HFF-Myc (cell line): ENCODE data around the gene STX12.
"Not testable (repeated sequence)": the region's sequence is repeated elsewhere in the genome, so short reads cannot be mapped to it uniquely, and the experiment has no call there.

Experiments used
- DNase-seq: peaks from one replicate; pipeline ENCODE4 v3.0.0-alpha.2; 2011; ENCODE audit warnings: low read depth; ENCODE audit errors: extremely low read depth
- H3K4me3 ChIP-seq: replicated peaks from 2 replicates; pipeline ENCODE4 v1.5.1; 2011; ENCODE audit warnings: low read depth, mild to moderate bottlenecking, control low read depth, low read length
- CTCF ChIP-seq: IDR thresholded peaks from 2 replicates; pipeline ENCODE4 v1.5.1; 2012; ENCODE audit warnings: mild to moderate bottlenecking, low read depth, low read length, control low read depth; ENCODE audit errors: missing control alignments

The STX12 gene

GRCh38 chr1:27774654-27775053, 1.6 kb downstream of the STX12 start:
- no peak for DNase-seq
- no peak for TF ChIP-seq CTCF
- H3K4me3 ChIP-seq: peak overlapping the region; percentile 99

DNA sequence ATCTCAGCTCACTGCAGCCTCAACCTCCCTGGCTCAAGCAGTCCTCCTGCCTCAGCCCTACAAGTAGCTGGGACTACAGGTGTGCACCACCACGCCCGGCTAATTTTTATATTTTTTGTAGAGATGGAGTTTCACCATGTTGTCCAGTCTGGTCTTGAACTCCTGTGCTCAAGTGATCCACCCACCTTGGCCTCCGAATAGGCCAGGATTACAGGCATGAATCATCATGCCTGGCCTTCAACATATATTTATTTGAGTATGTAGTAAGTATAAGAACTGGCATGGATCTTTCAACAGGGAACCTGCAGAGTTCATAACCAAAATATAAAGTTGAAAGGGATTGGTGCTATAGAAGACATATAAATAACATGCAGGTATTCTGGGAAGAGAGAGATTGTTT, 2.3 kb downstream of the STX12 start:
- not testable (repeated sequence) for DNase-seq, H3K4me3 ChIP-seq

DNA sequence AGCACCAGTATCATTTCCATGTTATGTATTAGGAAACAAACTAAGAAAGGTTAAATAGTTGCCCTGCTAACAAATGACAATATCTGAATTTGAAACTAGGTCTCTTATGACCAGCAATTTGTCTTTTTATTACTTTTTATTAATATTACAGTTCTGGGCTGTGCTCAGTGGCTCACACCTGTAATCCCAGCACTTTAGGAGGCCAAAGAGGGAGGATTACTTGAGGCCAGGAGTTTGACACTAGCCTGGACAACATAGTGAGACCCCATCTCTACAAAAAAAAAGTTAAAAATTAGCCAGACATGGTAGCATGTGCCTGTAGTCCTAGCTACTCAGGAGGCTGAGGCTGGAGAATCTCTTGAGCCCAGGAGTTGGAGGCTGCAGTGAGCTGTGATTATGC, 3.3 kb downstream of the STX12 start:
- H3K4me3 ChIP-seq, DNase-seq: not testable (repeated sequence)

DNA sequence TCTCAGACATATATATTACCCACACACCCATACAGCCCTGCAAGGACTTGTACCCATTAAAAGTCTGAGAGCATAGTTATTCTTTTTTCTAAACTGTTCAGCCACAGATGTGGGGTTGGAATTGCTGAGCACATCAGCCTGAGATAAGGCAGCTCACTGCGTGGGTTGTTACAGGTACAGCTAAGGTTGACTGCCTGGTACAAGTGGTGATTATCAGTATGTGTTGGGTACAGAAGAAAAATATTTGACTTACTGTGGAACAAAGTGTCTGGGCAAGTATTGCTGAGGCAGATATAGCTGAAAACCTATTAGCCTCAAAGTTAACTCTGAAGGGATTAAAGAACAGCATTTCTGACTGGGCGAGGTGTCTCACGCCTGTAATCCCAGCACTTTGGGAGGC, 5.0 kb downstream of the STX12 start:
- H3K4me3 ChIP-seq: no peak overlapping the region
- no peak for TF ChIP-seq CTCF
- no peak for DNase-seq

DNA sequence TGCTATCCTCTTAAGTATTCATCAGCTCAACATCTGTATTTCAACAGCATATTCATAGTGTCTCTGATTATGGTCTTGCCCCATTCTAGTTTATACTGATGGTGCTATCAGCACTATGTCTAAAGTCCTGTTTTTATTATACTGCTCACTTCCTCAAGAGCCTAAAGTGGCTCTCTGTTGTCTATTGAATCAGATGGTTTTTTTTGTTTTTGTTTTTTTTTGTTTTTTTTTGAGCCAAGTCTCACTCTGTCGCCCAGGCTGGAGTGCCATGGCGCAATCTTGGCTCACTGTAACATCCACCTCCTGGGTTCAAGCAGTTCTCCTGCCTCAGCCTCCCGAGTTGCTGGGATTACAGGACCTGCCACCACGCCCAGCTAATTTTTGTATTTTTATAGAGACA, 6.1 kb downstream of the STX12 start:
- no peak for TF ChIP-seq CTCF

GRCh38 chr1:27782950-27783349, 9.9 kb downstream of the STX12 start:
- no peak overlapping the region for H3K4me3 ChIP-seq
- DNase-seq: no peak
- TF ChIP-seq CTCF: no peak

More for the DNA sequence above, 6.1 kb downstream of the STX12 start:
- H3K4me3 ChIP-seq: no peak overlapping the region
- no peak for DNase-seq

- H3K4me3 ChIP-seq: no peak overlapping the region
- DNase-seq: no peak
- TF ChIP-seq CTCF: no peak
These were observed 11.7 kb downstream of the STX12 start for GRCh38 chr1:27784700-27785099.

DNA sequence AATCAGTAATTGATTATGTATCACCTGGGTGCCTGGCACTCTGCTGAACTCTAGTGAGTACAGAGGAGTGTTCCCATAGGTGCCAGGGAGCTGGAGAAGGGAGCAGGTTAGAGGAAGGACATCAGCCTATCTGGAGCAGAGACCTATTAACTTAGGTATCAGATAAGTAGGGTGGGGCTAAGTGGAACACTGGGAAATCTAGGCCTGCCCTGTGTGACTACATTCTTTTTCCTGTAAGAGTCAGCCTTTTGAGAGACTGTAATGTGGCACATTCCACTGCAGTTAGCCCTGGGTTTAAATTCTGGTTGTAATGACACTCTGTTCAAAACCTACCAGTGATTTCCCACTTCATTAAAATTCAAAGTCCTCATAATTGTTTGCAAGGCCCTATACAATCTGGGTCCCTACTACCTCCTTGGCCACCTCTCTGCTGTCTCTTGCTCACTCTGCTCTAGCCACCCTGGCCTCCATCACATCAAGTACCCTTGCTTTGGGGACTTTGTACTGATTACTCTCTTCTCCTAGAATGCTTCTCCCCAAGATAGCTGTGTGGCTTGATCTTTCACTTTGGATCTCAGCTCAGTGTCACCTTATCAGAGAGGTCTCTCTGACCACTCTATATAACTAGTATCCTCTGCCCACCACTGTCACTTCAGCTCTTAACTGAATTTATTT, 12.9 kb downstream of the STX12 start:
- no peak for DNase-seq
- no peak for TF ChIP-seq CTCF
- no peak overlapping the region for H3K4me3 ChIP-seq
